IMR-90 (cell line): ENCODE measurements around the gene CCDC88B.

Experiments
- CTCF ChIP-seq: conservative IDR thresholded peaks from 2 replicates; pipeline ENCODE4 v1.5.1; 2012; ENCODE audit warnings: mild to moderate bottlenecking, low read depth, low read length, improper control_type of control experiment
- MAFK ChIP-seq: IDR thresholded peaks from 2 replicates; pipeline ENCODE4 v1.6.1; 2012; ENCODE audit warnings: low read depth, low read length, improper control_type of control experiment
- POLR2A ChIP-seq: IDR thresholded peaks from 2 replicates; pipeline ENCODE4 v1.6.1; 2012; ENCODE audit warnings: mild to moderate bottlenecking, low read depth, low read length

GRCh38 chr11:64338716-64339115 lies 1.3 kb upstream of the CCDC88B start:
- TF ChIP-seq CTCF = no peak
- TF ChIP-seq MAFK = no peak
- TF ChIP-seq POLR2A = no peak
